ENCODE results near the gene PTPN1.
"Not testable (repeated sequence)": the region's sequence is repeated elsewhere in the genome, so short reads cannot be mapped to it uniquely, and the experiment has no call there.

Gene PTPN1

DNA sequence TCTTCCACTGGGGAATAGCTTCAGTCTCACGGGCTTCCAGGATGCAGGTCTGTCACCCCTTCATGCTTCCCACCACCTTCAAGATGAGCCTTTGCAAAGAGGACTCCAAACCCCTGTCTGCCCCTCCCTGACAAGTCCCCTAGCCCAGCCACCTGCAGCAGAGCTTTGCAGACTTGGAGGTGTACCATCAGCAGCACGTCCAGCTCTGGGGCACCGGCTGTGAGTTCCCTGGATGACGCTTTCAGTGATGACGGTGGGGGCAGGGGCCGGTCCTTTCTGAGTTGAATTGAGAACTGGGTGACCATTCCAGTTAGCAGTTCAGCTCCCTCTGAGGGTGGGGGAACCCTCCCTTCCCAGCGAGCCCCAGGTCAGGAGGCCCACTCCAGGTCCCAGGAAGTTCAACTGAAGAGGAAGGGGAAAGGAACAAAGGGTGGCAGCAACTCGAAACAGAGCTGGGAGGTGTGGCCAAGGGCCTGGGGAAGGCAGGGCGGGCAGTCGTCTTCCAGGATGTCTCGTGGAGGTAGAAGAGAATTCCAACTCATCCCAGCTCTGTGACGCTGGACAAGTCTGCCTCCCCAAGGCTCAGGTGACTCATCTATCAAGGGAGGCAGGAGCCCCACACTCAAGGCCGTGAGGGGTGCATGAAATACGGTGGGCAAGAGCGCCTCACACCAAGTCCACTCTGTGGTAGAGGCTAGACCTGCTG is 86.0 kb downstream of the PTPN1 start:
- DNase-seq = no peak

DNA sequence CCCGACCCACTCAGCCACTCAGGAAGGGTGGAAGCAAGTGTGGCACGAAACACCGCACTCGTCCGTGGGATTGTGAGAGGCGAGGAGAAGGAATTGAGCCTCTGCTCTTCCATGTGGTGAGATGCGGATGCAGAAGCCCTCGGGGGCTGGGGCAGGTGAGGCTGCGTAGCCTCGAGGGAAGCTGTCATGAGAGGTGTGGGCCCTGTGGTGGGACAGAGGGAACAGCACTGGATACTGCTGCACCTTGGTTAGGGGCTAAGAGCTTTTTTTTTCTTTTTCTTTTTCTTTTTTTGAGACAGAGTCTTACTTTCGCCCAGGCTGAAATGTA is 86.5 kb downstream of the PTPN1 start:
- no peak for DNase-seq

DNA sequence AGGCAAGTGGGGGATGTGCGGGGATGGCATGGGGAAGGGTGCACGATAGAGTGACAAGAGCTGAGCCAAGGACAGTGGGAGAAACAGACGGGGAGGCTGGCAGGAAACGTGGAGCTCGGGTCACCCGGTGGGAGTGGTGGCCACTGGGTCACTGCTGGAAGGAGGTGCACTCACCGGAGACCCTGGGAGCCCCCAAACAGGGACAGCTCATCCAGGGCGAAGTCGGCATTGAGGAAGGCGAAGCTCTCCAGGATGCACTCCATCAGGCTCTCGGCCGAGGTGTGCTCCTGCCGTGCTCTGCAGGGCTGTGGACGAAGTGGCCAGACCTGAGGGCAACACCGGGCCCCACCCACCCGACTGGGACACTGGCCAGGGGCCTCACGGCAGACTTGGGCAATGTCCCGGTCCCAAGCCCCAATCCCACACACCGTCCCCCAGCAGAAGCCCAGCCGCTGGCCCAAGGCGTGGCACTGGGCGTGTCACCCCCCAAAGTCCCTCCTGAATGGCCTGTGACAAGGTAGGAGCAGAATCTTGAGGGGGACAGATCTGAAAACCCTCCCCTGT is 87.3 kb downstream of the PTPN1 start:
- no peak for DNase-seq

DNA sequence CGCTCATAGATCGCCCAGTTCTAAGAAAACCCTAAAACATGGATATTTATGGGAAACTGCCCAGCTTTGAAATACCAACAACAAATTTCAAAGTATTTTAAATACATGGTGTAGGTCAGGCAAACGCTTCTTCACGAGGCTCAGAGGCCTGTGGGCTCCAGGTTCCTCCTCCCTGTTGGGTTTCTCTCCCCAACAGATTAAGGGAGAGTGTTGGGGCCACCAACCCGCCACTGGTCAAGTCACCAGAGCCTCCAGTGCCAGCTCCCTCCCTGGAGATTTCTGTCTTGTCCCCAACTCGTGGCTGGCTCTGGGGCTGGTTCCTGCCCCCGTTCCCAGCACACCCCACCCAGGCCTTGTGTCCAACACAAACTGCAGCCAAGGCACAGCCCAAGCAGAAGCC is 87.9 kb downstream of the PTPN1 start:
- no peak for DNase-seq

DNA sequence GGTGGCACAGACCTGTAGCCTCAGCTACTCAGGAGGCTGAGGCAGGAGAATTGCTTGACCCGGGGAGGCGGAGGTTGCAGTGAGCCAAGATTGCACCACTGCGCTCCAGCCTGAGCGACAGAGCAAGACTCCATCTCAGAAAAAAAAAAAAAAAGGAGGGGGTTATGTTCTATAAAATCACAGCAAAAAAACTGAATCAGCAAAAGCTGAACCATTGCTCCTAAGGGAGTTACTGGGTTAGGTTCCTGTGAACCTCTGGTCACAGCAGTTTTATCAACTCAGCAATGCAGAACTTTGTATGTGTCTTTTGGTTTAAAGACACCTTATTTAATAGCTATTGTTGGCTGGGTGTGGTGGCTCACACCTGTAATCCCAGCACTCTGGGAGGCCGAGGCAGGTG is 88.6 kb downstream of the PTPN1 start:
- not testable (repeated sequence) for DNase-seq

DNA sequence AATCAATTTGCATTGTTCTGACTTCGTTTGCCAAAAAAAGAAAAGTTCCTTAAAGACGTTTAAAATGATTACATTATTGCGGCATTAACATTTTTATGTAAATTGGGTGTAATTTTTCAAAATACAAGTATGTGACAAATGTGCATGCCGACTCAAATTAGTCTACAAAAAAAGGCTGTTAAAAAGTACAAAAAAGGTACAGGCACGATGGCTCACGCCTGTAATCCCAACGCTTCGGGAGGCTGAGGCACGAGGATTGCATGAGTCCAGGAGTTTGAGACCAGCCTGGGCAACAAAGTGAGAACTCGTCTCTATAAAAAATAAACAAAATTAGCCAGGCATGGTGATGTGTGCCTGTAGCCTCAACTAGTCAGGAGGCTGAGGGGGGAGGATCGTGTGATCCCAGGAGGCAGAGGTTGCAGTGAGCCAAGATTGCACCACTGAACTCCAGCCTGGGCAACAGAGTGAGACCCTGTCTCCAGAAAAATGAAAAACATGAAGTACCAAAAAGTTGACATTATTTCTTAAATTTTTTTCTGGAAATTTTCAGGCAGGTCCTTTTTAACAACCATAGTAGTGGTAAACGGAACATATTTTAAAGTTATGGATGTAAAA is 90.2 kb downstream of the PTPN1 start:
- DNase-seq = no peak

DNA sequence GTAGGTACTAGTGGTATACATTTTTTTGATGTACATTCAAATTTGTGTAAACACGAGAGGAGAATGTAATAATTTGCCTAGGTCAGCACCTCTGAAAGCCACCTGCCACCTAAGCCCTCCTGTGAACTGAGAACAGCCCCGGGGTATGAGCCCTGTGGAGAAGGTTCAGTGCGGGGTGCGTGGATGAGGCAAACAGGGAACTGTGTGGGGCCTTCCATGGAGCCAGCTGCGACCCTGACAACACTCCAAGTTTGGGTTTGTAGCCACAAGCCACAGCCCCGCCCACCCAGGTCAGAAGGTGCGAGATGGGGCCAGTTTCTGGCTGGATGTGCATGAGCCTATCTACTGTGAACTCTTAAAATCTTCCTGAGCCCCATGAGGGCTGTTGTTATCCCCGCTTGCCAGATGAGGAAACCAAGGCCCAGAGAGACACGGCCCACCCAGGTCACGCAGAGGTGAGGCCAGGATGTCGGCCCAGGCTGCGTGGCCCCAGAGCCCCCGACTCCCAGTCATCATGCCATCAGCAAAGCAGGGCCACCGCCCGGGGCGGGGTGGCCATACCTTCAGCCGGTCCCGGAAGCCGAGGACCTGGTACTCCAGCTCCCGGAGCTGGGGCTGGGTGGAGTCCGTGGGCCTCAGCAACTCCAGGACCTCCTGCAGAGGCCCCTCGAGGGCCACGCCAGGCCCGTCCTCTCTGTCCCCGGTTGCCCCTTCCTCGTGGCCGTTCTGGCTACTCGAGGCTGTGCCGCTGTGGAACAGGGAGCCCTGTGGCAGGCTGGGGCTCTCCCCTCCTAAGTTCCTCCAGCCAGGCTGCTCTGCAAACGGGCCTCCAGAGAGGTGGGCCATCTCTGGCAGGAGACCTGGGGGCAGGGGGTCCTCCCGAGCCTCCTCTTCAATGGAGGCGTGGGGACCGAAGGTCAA is 91.6 kb downstream of the PTPN1 start:
- no peak for DNase-seq

DNA sequence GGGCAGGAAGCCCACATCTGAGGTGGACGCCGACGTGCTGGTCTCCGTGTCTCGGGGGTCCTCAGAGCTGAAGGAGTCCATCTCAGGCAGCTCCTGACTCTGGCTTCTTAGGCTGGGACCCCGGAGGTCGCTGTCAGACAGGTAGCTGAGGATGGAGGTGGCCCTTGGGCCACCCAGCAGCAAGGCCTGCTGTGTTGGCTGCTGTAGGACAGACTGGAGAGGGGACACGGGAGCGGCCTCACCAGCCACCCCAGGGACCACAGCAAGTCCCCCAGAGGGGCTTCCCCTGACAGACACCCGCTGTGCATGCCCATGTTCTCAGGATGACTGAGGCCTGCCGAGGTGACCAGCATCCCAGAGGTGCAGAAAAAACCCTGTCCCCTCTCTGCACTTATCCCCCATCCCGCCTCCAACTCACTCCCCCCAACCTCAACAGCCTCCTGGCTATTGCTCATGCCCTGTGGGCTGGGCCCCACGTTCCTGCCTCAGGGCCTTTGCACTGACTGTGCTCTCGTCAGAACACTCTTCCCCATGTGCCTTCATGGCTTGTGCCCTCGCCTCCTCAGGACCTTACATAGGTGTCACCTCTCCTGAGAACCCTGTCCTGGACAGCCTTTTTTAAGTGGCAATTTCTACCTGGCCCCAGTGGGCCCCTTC is 92.4 kb downstream of the PTPN1 start:
- no peak for DNase-seq

DNA sequence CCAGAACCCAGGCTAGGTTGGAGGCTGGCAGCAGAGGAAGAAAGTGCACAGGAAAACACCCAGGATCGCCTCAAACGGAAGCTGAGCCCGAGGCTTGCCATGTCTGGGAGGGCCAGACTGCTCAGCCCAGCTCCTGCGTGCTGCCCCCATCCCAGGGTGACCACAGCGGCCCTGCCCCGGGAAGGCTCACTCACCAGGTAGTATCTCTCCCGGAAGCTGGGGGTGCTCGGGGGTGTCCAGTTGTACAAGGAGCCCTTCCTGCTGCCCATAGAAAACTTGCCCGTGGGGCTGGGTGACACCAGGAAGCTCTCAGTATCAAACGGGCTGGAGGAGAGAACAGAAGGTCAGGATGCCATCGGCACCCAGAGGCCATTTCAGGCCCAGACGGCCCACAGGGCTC is 94.3 kb downstream of the PTPN1 start:
- no peak for DNase-seq

DNA sequence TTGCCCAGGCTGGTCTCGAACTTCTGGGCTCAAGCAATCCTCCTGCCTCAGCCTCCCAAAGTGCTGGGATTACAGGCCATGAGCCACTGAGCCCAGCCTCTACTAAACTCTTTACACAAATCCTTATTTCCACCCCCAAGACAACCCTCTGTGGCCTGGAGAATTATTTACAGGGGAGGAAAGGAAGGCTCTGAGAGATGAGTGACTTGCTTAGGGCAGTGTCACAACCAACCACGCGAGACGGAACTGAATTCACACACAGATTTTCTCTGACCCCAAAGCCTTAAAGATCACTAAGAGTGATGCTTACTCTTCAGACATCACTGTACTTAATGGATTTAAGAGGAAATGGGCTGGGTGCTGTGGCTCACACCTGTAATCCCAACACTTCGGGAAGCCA is 95.0 kb downstream of the PTPN1 start:
- no peak for DNase-seq

DNA sequence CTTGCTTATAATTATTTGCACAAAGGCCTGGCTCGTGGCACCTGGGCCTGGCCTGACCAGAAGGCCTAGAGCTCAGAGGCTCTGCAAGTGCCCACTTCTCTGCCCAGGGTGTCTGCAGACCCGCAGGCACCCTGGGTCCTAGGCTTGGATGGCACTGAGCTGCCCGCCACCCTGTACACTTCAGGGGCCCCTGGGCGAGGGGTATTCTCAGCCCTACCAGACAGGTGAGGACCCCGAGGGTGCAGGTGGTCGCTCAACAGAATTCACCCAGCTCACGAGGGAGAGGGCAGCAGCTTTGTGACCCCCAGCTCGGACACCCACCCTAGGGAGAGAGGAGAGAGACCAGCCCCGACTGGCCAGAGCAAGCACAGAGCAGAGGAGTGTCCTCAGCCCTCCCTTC is 97.3 kb downstream of the PTPN1 start:
- DNase-seq = no peak

DNA sequence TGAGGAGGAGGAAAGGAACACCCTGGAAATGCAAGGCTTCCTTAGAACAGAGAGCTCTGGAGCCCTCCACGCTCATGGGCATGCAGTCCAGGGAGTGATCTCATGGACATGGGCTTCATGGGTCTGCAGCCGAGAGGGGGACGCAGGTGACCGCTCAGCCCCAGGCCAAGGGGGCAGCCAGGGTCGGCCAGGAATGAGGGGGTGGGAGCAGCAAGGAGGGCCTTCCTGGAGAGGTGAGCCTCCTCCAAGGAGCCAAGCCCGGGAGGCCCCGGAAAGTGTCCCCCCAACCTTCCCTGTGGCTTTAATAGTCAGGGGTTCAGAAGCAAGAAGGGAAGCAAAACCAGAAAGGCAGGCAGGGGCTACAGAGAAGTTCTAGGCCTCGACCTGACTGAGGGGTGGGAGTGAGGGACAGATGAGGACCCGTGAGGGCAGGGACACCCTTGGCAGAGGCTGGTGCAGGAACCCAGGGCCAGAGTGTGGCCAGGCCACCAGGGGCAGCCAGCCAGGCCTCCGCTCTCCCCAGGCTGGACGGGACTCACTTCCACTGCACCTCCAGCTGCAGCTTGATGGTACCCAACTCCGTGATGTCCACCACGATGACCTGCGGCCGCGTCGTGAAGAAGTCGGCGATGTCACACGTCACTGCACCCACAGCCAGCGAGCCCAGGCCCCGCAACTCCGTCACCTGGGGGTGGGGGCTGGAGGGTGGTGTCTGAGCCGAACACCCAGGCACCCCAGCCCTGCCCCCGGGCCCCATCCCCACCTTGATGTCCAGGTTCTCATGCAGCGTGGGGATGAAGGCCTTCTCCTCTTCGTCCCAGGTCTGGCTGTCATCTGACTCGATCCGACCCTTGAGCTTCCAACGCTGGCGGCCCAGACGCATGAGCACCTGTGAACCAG is 97.9 kb downstream of the PTPN1 start:
- no peak for DNase-seq

DNA sequence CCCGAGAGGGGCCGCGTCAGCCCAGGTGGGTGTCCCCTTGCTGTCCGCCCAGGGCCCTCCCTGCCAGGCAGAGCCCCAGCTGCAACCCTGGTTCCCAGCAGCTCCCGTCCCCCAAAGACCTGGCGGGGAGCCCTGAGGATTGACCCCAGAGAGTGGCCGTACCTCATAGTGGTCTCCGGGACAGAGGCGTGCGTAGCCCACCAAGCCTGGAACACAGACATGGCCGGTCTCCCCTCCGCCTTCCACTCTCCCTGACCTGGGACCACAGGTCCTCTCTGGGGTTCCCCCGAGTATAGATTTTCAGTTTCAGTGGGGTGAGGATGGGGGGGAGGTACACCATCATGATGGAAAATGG is 98.5 kb downstream of the PTPN1 start:
- DNase-seq = no peak

DNA sequence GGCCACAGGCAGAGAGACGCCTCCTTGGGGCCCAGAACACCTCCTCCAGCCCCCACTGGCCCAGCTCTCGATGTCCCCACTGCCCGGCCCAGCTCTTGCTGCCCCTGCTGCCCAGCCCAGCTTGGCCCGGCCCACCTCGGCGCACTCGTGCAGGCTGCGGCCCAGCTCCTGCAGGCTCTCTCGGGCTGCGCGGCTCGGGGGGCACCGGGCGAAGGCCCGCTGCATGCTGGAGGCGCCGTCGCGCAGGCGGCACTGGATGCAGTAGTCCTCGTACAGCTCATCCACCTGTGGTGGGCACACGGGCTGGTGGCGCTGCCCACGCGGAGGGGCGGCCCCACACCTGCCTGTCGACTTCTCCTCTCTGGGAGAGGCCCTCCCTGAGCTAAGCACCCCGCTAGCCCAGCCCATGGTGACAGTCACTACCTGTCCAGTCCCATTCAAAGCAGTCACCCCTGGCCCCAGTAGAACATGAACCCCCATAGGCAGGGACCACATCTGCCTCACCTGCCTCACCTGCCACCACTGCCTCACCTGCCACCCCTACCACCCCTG is 99.3 kb downstream of the PTPN1 start:
- DNase-seq = no peak

DNA sequence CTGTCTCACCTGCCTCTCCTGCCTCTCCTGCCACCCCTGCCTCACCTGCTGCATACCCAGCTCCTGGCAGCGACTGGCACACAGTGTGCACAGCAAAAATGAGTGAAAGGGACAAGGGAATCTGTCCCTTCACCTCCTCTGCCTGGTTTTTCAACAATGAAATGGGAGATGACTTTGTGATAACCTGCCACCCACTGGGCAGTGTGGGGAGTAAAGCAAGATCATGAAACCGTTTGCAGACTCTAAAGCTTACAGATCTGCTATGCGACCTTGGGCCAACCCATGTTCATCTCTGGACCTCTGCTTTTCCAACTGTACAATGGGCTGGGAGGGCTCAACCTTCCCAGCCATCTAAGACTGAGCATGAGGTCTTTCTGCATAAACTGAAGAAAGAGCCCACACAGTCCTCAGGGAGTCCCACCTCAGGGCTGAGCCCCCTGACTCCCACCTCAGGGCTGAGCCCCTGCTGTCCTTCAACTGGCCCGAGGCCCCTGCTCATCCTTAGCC is 100.1 kb downstream of the PTPN1 start:
- no peak for DNase-seq

DNA sequence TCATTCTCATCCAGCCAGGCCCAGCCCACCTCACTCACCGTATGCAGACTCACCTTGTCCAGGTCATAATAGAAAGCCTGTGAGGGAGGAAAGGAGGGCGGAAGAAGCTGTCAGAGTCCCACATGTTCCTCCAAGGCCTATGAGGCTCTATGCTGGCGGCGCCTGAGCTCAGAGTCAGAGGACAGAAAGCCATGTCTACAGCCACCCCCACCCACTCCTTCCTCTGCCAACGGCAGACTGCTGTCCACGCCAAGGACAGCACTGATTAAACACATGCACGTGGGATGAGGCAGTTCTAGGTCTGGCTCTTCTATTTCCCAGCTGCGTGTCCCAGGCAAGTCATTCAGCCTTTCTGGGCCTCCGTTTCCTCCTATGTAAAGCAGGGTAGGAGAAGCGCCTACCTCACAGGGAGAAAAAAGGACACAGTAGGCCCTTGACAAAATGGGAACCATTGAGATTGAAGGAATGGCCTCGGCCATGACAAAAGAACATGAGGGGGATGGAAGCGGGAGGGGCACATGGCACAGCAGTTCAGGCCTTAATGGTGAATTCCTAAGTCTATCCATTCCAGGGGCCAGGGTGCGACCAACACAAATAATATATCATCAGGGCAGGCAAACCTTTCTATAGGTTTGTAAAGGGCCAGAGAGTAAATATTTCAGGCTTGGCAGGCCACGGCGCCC is 101.1 kb downstream of the PTPN1 start:
- no peak for DNase-seq

DNA sequence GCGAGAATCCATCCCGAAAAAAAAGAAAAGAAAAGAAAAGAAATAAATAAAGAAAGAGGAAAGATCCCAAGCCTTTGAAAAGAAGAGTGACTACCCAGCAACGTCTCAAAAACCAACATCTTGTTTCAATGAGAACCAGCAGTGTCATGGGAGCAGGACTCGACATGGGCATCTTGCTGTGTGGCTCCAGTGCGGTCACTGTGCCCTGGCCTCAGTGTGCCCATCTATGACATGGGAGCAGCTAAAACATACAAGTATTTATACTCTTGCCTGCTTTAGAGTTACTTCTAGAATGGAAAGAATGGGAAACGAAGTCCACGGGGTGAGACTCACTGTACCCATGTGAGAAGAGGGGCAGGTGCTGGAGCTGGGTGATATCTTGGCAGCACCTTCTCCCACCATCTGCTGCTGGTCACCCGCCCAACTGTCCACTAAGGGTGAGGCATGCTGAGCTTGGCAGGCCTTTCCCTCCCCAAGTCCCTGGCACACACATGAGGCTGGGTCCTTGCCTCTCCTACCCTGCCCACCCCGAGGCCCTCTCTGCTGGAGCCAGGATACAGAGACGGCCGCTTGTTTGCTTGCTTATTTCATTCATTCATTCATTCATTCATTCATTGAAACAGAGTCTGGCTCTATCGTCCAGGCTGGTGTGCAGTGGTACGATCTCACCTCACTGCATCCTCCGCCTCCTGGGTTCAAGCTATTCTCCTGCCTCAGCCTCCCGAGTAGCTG is 103.4 kb downstream of the PTPN1 start:
- no peak for DNase-seq

DNA sequence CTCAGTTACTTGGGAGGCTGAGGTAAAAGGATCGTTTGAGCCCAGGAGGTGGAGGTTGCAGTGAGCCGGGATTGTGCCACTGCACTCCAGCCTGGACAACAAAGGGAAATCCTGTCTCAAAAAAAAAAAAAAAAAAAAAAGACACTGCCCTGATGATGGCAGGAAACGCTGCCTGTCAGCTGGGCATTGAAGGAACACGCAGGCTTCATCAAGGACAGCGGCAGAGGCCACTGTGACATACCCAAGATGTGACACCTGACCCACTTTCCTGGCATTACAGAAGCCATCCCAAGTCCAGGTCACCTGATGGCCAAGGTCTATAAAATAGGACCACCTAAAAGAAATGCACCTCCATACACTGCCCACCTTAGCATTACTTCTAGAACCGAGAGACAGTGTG is 105.2 kb downstream of the PTPN1 start:
- no peak for DNase-seq

DNA sequence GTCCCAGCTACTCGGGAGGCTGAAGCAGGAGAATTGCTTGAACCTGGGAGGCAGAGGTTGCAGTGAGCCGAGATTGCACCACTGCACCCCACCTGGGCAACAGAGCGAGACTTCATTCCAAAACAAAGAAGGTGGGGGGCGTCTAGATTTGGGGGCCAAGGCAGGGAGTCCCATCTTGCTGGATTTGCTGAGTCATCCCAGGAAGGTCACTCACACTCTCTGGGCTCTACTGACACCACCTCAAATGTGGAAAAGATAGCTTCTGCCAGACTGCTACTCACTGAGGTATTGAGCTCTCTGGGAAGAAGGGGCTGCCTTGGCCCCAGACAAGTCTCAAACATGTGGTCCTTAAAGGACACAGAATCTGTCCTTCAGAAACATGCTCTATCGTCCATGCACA is 106.8 kb downstream of the PTPN1 start:
- DNase-seq = no peak

DNA sequence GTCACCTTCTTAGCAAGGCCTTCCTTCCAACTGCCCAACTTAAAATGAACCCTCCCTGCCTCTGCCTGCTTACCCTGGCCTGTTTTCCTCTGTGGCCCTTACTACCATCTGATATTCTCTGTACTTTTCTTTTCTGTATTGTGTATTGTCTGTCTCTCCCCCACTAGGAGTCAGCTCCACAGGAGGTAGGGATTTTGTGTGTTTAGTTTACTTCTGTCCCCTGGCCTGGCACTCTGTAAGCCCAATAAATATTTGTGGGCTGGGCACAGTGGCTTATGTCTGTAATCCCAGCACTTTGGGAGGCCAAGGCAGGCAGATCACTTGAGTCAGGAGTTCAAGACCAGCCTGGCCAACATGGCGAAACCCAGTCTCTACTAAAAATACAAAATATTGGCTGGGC is 108.4 kb downstream of the PTPN1 start:
- no peak for DNase-seq

Data from NCI-H1092 (cell line).